HG02623 (cell line): ENCODE measurements around the gene PDXP.
"Not testable (repeated sequence)": the region's sequence is repeated elsewhere in the genome, so short reads cannot be mapped to it uniquely, and the experiment has no call there.

Experiments used
- ATAC-seq: cut with Tn5 transposase; IDR thresholded peaks from one replicate; pipeline ENCODE4 v1.9.1; 2021; ENCODE audit warnings: moderate library complexity; ENCODE audit not compliant: unreplicated experiment

Gene PDXP

GRCh38 chr22:37643225-37643847, 15.2 kb upstream of the PDXP start:
- peak; percentile 41 for ATAC-seq

- no peak for ATAC-seq
Observed at GRCh38 chr22:37647317-37647716, 11.2 kb upstream of the PDXP start.

GRCh38 chr22:37647928-37648327, 10.6 kb upstream of the PDXP start:
- ATAC-seq, result no peak

- no peak for ATAC-seq
Observed at GRCh38 chr22:37650463-37651136, 7.9 kb upstream of the PDXP start.

GRCh38 chr22:37654563-37655251, 3.8 kb upstream of the PDXP start:
- ATAC-seq, result no peak

- ATAC-seq, result no peak
Observed at GRCh38 chr22:37655252-37655563, 3.3 kb upstream of the PDXP start.

GRCh38 chr22:37656583-37656982, 1.9 kb upstream of the PDXP start:
- ATAC-seq, result not testable (repeated sequence)

- no peak for ATAC-seq
Observed at GRCh38 chr22:37657590-37658132, 862 bp upstream of the PDXP start.

- peak; percentile 11 for ATAC-seq
Observed at GRCh38 chr22:37659066-37659896, 758 bp downstream of the PDXP start.

GRCh38 chr22:37659897-37660708, 1.6 kb downstream of the PDXP start:
- ATAC-seq, result no peak

GRCh38 chr22:37660709-37661045, 2.2 kb downstream of the PDXP start:
- ATAC-seq, result no peak

GRCh38 chr22:37661160-37661924, 2.8 kb downstream of the PDXP start:
- no peak for ATAC-seq

GRCh38 chr22:37662039-37662438, 3.5 kb downstream of the PDXP start:
- ATAC-seq, result no peak

- no peak for ATAC-seq
Observed at GRCh38 chr22:37663521-37664140, 5.1 kb downstream of the PDXP start.

GRCh38 chr22:37664249-37665101, 6.0 kb downstream of the PDXP start:
- ATAC-seq, result no peak

GRCh38 chr22:37665487-37665886, 7.0 kb downstream of the PDXP start:
- no peak for ATAC-seq

- no peak for ATAC-seq
Observed at GRCh38 chr22:37669586-37669985, 11.1 kb downstream of the PDXP start.

- no peak for ATAC-seq
Observed at GRCh38 chr22:37672206-37672919, 13.8 kb downstream of the PDXP start.
